ENCODE results near the gene ARHGAP26. TPM values are rescaled to one million over a fixed set of nuclear protein-coding genes. Genes with fewer than 3 reads are reported as not detected.

ARHGAP26 gene
- total and polyA plus RNA-seq, 2 experiments from 2014 or later, result 9.5 to 16.8 TPM

- TF ChIP-seq, protein P1, sequence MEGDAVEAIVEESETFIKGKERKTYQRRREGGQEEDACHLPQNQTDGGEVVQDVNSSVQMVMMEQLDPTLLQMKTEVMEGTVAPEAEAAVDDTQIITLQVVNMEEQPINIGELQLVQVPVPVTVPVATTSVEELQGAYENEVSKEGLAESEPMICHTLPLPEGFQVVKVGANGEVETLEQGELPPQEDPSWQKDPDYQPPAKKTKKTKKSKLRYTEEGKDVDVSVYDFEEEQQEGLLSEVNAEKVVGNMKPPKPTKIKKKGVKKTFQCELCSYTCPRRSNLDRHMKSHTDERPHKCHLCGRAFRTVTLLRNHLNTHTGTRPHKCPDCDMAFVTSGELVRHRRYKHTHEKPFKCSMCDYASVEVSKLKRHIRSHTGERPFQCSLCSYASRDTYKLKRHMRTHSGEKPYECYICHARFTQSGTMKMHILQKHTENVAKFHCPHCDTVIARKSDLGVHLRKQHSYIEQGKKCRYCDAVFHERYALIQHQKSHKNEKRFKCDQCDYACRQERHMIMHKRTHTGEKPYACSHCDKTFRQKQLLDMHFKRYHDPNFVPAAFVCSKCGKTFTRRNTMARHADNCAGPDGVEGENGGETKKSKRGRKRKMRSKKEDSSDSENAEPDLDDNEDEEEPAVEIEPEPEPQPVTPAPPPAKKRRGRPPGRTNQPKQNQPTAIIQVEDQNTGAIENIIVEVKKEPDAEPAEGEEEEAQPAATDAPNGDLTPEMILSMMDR (conservative IDR thresholded peaks at IDR 0.05; ENCODE audit: low read depth in 2 of 2), result no peak
- TF ChIP-seq EZH2 (IDR thresholded peaks at IDR 0.05; ENCODE audit: low read depth, unreplicated experiment), result no peak
- no peak for TF ChIP-seq ZNF331 (CRISPR knock-in tag; IDR thresholded peaks at IDR 0.05; ENCODE audit: low read depth)
- no peak for TF ChIP-seq ETS1 (IDR thresholded peaks at IDR 0.05)
- no peak for TF ChIP-seq CREB1 (CRISPR knock-in tag; IDR thresholded peaks at IDR 0.05; ENCODE audit: low read depth)
- no peak for TF ChIP-seq EZH2phosphoT487 (IDR thresholded peaks at IDR 0.05; ENCODE audit: unreplicated experiment)
- TF ChIP-seq, protein P2, sequence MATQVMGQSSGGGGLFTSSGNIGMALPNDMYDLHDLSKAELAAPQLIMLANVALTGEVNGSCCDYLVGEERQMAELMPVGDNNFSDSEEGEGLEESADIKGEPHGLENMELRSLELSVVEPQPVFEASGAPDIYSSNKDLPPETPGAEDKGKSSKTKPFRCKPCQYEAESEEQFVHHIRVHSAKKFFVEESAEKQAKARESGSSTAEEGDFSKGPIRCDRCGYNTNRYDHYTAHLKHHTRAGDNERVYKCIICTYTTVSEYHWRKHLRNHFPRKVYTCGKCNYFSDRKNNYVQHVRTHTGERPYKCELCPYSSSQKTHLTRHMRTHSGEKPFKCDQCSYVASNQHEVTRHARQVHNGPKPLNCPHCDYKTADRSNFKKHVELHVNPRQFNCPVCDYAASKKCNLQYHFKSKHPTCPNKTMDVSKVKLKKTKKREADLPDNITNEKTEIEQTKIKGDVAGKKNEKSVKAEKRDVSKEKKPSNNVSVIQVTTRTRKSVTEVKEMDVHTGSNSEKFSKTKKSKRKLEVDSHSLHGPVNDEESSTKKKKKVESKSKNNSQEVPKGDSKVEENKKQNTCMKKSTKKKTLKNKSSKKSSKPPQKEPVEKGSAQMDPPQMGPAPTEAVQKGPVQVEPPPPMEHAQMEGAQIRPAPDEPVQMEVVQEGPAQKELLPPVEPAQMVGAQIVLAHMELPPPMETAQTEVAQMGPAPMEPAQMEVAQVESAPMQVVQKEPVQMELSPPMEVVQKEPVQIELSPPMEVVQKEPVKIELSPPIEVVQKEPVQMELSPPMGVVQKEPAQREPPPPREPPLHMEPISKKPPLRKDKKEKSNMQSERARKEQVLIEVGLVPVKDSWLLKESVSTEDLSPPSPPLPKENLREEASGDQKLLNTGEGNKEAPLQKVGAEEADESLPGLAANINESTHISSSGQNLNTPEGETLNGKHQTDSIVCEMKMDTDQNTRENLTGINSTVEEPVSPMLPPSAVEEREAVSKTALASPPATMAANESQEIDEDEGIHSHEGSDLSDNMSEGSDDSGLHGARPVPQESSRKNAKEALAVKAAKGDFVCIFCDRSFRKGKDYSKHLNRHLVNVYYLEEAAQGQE (IDR thresholded peaks at IDR 0.05; ENCODE audit: unreplicated experiment), result no peak
Observed at GRCh38 chr5:142841511-142842265, 71.5 kb downstream of the ARHGAP26 start (continued).

- H3K79me2 ChIP-seq (replicated peaks; ENCODE audit: insufficient read depth), result peaks cover 22% of the 10 kb centered on the region
- TF ChIP-seq EZH2phosphoT487 (IDR thresholded peaks at IDR 0.05; ENCODE audit: unreplicated experiment), result no peak
- TF ChIP-seq CREB1 (CRISPR knock-in tag; IDR thresholded peaks at IDR 0.05; ENCODE audit: low read depth), result no peak
Observed at GRCh38 chr5:142842994-142843905, 73.1 kb downstream of the ARHGAP26 start.

More at GRCh38 chr5:142842994-142843905, 73.1 kb downstream of the ARHGAP26 start:
- peaks cover 33% of the 10 kb centered on the region for H3K4me1 ChIP-seq (ENCODE audit: insufficient read depth)
- ATAC-seq (no peak), DNase-seq (ENCODE audit: low spot score) (no peak)
- no peaks in the 10 kb centered on the region for H3K27me3 ChIP-seq (ENCODE audit: insufficient read depth)
- no peak overlapping the region for H3K4me2 ChIP-seq
- H3K36me3 Mint-ChIP-seq (ENCODE audit: low read depth), result no peaks in the 10 kb centered on the region
- H4K20me1 ChIP-seq (replicated peaks; ENCODE audit: insufficient read depth), result peaks cover 6% of the 10 kb centered on the region; the same call in 1 of the 2 replicates
- 0 out of 2 replicates have a peak, but pooled peaks cover under 1% of the 10 kb centered on the region for H3K9me2 ChIP-seq (ENCODE audit: insufficient read depth)
- H3K4me1 Mint-ChIP-seq, result peaks cover 35% of the 10 kb centered on the region
- H3K27me3 Mint-ChIP-seq (ENCODE audit: insufficient read depth, low read depth, poor library complexity), result peaks cover 8% of the 10 kb centered on the region
- H3F3A ChIP-seq (replicated peaks; ENCODE audit: low read depth), result no peaks in the 10 kb centered on the region
- H3K4me3 Mint-ChIP-seq, result no peak overlapping the region
- H3K27ac ChIP-seq (ENCODE audit: low read depth), result no peak overlapping the region
- H3K4me3 ChIP-seq, result no peak overlapping the region
- no peaks in the 10 kb centered on the region for H3K9me3 Mint-ChIP-seq
- H3K27ac Mint-ChIP-seq, result no peak overlapping the region
- no peaks in the 10 kb centered on the region for H3K36me3 ChIP-seq (ENCODE audit: insufficient read depth)
- H2AFZ ChIP-seq, result no peak overlapping the region

Measured in GM23338 (cell line).